ENCODE measurements around the gene TSC22D2. TPM values are rescaled to one million over a fixed set of nuclear protein-coding genes. Genes with fewer than 3 reads are reported as not detected.
"Not testable (repeated sequence)": the region's sequence is repeated elsewhere in the genome, so short reads cannot be mapped to it uniquely, and the experiment has no call there.

TSC22D2 gene
- polyA plus RNA-seq, 10 donors, result 45.2 to 85.9 (median 57.3) TPM

- no peak for DNase-seq
These were observed 71.3 kb downstream of the TSC22D2 start for GRCh38 chr3:150479370-150479769.

DNA sequence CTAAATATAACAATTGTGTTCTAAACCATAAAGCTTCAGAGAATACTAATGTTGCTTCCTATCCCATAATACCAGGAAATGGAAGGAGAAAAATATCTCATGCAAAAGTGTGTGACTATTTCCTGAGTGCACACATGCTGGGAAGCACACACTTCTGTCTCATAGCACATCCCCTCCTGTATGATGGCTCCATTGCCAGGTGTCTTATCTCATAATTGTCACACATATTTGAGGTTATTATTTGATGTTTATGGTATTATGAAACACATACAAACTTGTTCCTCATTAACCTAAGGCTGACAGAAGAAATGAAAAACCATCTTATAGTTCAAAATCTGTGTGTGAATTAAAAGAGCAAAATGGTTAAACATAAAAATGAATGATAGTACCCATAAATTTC is 72.8 kb downstream of the TSC22D2 start:
- no peak for DNase-seq

GRCh38 chr3:150483226-150483625 is 75.1 kb downstream of the TSC22D2 start:
- no peak for DNase-seq

- DNase-seq, result no peak
These were observed 76.3 kb downstream of the TSC22D2 start for GRCh38 chr3:150484410-150484809.

DNA sequence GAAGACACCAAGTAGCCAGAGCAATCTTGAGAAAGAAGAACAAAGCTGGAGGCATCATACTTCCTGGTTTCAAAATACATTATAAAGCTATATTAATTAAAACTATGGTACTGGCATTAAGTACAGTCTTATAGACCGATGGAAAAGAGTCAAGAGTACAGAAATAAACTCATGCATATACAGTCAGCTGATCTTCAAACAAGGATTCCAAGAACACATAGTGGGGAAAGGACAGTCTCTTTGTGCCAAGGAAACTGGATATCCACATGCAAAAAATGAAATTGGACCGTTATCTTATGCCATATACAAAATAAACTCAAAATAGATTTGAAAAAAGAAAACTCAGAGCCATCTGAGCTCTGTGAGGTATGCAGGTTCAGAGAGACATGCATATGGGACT is 80.8 kb downstream of the TSC22D2 start:
- no peak for DNase-seq

DNA sequence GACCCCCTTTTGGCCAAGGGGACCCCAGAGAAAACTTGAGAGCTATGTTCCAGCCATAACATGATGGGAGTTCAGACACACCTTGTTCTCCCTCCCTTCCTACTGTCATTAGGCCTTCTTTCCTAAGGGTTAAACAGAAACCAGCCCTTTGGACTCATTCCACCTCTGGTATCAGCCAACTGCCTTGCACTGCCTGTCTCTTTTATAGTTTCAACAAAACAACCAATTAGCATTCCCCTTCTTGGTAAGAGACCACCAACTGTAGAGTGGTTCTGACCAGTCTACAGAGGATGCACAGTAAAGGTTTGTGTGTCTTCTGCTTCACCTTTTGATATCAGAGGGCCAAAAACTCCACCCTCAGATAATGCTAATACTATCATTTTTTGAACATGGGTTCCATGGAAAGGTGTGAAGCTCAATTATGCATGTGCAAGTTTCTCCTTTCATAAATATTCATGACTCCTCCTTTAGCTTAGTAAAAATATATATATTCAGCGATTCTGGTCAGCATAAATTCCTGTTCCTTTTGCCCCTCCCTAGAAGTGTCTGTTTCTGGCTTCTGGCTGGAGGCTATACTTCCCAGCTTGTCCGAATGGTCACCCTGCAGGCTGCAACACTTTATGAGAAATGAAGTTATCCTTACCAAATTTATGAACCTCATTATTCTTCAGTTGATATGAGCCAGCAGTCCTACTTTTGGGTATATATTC is 82.3 kb downstream of the TSC22D2 start:
- DNase-seq, result no peak

DNA sequence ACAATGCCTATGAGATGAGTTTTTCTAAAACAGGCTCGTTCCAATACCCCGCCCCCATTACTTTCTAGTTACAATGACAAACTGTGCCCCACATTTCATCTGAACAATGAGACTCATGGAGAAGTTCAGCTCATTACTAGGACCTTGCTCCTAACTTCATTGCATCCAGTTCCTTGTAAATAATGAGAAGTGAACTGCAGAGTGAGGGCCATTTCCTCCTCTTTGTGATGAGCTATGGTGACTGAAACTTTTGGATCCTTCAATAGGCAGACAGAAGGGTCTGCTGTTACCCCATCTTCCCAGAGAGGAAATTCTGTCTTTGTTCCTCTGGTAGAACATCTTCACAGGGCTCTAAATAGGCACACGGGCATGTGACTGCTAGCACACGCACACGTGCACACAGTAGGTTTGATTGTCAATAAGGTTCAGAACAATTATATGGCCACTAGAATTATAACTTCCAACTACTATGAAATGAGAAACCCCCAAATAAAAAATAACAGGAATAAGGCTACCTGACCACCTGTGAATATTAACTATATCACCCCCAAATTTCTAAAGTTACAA is 86.4 kb downstream of the TSC22D2 start:
- no peak for DNase-seq

GRCh38 chr3:150495149-150495548 is 87.1 kb downstream of the TSC22D2 start:
- DNase-seq, result peak in 2 of 3 donors; percentile 7 to 32

DNA sequence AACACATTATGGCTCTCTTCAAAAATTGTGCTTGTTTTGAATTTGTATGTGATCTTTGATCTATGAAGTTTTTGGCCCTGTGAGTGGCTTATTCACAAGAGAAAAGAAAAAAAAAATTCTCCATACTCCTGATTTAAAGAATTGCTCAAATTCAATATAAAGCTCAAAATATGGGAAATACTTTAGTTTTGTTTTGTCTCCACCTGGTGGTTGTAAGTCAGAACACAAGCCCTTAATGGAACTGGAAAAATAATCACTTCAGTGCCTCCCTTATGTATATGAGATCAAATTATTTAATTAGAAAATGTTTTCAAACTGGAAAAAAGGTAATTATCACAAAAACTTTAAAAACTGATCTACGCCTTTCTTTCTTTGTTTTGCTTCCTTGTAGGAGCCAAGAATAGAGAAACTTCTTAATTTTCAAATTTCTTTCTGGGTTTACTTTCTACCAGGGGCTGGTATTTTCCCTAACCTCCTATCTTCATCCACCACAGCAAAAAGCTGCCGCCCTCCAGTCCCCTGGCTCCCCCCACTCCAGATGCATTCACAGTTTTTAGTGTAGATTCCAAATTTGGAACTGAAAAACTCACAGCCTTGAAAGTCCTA is 87.6 kb downstream of the TSC22D2 start:
- DNase-seq, result peak; percentile 62 to 75 (median 62)

- DNase-seq, result no peak
These were observed 89.9 kb downstream of the TSC22D2 start for GRCh38 chr3:150497956-150498355.

- not testable (repeated sequence) for DNase-seq
These were observed 92.9 kb downstream of the TSC22D2 start for GRCh38 chr3:150500960-150501359.

- DNase-seq, result no peak
These were observed 95.5 kb downstream of the TSC22D2 start for GRCh38 chr3:150503402-150504099.

- no peak for DNase-seq
These were observed 96.4 kb downstream of the TSC22D2 start for GRCh38 chr3:150504483-150504882.

GRCh38 chr3:150508401-150508800 is 100.3 kb downstream of the TSC22D2 start:
- DNase-seq, result no peak

DNA sequence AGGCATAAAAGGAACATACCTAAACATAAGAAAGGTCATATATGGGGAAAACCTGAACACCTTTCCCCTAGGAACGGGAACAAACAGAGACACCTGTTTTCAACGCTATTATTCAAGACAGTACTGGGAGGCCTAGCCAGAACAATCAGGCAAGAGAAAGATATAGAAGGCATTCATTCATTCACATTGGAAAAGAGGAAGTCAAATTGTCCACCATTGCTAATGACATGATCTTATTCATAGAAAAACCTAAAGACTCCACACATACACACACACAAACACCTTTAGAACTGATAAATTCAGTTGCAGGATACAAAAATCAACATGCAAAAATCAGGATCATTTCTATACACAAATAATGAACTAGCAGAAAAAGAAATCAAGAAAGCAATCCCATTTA is 101.7 kb downstream of the TSC22D2 start:
- DNase-seq, result no peak

DNA sequence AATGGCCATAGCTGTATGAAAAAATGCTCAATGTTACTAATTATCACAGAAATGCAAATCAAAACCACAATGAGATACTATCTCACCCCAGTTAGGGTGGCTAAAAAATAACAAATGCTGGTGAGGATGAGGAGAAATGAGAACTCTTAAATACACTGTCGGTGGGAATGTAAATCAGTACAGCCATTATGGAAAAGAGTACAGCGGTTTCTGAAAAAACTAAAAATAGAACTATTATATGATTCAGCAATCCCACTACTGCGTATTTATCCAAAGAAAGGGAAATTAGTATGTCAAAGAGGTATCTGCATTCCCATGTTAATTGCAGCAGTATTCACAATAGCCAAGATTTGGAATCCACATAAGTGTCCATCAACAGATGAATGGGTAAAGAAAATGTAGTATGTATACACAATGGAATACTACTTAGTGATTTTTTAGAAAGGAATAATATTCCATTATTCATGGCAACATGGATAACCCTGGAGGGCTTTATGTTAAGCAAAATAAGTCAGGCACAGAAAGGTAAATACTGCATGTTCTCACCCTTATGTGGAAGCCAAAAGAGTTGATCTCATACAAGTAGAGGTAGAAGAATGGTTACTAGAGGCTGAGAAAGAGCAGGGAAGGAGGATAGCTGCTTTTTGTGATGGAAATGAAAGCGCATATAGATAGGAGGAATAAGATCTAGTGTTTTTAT is 103.2 kb downstream of the TSC22D2 start:
- DNase-seq, result no peak

- no peak for DNase-seq
These were observed 107.1 kb downstream of the TSC22D2 start for GRCh38 chr3:150515210-150515609.

Other genes with a start within 250 kb of the TSC22D2 start
- gene SERP1, start 138.2 kb downstream of the TSC22D2 start, polyA plus RNA-seq (ENCODE audit: insufficient read length in 10 of 10), result 10 to 100 TPM; 62.4 to 89.9 (median 71.1) TPM
- gene EIF2A, start 138.5 kb downstream of the TSC22D2 start, polyA plus RNA-seq (ENCODE audit: insufficient read length in 10 of 10), result 100 to 1,000 TPM; 129 to 198 (median 151) TPM
- 10 to 100 TPM; 48.6 to 62.6 (median 54.6) TPM for gene SELENOT, start 195.0 kb downstream of the TSC22D2 start, polyA plus RNA-seq (ENCODE audit: insufficient read length in 10 of 10)